GM19025 (cell line): ENCODE measurements around the gene OTC.

Experiments used
- ATAC-seq: cut with Tn5 transposase; IDR thresholded peaks from one replicate; pipeline ENCODE4 v1.9.1; 2021; ENCODE audit warnings: mild to moderate bottlenecking, low read depth, moderate library complexity; ENCODE audit not compliant: unreplicated experiment

The OTC gene

GRCh38 chrX:38352362-38352761 is at the start of gene OTC:
Gene OTC, plus strand, starts transcription at chrX:38352604. Its CDS starts 93 bp downstream, at chrX:38352697.
- no peak for ATAC-seq

DNA sequence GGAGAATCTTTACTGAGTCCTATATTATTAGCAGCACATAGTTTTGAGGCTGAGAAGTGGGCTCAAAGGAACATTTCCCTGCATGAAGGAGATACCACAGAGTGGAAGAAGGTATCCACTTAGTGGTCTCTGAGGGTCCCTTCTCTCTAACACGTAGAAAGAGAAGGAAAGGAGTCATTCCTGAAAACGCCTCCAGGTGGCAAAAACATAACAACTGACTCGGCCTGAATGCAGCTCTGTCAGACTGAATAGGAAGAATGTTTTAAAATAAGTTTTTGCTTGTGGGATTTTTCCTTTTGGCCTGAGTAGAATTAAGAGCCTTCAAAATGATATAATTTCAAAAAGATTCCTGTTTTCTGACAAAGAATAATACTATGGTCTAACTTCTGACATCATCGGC is 48.4 kb upstream of the OTC start:
- no peak for ATAC-seq

DNA sequence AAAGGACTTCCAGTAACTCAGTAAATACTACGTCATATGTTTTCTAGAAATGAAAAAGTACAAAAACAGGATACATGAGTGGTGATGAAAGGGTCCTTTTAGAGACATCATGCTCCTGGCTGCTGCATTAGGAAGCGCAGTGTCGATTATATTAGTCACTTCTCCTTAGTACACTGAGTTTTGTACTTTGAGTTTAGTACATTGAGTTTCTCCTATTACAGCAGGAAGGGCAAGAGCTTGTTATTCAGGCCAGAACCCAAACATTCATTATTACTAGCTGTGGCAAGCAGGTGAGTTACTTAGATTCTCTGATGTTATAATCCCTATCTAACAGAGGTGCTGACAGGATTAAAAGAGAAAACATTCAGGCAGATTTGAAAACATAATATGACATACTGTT is 46.4 kb upstream of the OTC start:
- no peak for ATAC-seq

GRCh38 chrX:38311743-38312142 is 40.7 kb upstream of the OTC start:
- no peak for ATAC-seq

DNA sequence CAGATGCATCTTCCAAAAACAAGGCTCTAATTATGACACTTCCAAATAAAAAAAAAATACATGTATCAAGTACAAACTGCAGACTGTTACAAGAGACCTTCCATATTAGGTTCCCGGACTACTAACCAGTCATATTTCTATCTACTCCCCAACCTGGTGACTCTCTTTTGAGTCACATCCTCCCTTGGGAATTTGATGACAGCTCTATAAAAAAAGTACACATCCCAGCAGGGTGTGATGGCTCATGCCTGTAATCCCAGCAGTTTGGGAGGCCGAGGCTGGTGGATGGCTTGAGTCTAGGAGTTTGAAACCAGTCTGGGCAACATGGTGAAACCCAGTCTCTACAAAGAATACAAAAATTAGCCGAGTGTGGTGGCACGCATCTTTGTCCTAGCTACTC is 40.0 kb upstream of the OTC start:
- no peak for ATAC-seq

GRCh38 chrX:38313190-38313589 is 39.2 kb upstream of the OTC start:
- no peak for ATAC-seq

DNA sequence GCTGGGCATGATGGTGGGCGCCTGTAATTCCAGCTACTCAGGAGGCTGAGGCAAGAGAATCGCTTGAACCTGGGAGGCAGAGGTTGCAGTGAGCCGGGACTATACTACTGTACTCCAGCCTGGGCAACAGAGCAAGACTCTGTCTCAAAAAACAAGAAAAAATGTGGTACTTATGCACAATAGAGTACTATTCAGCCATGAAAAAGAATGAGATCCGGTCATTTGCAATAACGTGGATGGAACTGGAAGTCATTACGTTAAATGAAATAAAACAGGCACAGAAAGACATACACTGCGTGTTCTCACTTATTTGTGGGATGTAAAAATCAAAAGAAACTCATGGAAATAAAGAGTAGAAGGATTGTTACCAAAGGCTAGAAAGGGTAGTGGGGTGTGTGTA is 37.2 kb upstream of the OTC start:
- ATAC-seq, result no peak

DNA sequence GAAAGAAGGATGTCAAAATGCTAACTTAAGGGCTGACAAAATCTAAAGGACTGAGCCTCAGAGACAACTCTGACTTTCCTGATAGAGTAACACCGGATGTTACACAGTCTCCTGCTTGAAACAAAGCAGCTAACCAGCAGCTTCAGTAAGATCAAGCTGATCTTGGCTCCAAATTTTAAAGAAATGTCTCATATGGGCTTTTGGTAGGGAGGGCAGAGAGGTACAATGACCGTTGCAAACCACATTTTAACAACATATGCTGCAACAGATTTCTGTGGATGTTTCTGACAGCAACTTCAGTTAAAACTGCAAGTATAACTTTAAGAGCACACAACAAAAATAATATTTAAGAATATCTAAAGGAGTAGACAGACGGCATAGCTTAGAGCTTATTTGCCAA is 34.2 kb upstream of the OTC start:
- ATAC-seq, result no peak

DNA sequence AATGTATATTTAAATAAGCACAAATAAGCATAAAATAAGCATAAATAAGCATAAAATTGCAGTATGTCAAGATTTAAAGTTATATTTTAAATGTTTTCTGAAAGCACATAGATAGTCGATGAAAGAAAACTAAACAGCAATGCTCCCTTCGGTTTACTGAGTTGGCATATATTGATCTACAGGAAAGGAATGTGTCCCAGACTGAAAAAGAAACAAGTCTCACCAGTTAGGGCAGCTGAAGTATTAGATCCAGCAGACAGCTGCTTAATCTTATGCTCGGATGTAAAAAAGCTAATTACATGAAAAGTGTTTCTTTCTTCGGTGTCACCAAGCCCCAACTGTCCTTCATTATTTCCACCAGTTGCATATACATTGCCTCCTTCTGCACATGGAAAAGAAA is 33.8 kb upstream of the OTC start:
- ATAC-seq, result no peak

- ATAC-seq, result no peak
These were observed 31.6 kb upstream of the OTC start for GRCh38 chrX:38320819-38321218.

DNA sequence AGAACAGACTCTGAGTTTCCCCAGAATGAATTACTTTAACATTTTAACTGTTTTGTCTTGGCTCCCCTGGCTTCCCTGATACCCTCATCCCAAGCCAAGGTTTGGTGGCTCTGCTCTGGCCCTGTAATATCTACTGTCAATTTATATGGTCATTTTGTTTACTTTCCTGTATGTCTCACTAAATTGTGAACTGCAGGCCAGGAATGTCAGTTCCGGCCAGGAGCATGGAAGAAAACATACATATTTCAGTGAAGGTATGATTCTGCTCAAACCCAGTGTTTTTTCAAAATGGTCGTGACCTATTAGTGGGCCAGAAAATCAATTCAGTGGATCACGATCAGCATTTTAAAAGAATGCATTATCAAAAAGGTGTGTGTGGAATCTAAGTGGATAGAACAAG is 26.3 kb upstream of the OTC start:
- ATAC-seq, result no peak

DNA sequence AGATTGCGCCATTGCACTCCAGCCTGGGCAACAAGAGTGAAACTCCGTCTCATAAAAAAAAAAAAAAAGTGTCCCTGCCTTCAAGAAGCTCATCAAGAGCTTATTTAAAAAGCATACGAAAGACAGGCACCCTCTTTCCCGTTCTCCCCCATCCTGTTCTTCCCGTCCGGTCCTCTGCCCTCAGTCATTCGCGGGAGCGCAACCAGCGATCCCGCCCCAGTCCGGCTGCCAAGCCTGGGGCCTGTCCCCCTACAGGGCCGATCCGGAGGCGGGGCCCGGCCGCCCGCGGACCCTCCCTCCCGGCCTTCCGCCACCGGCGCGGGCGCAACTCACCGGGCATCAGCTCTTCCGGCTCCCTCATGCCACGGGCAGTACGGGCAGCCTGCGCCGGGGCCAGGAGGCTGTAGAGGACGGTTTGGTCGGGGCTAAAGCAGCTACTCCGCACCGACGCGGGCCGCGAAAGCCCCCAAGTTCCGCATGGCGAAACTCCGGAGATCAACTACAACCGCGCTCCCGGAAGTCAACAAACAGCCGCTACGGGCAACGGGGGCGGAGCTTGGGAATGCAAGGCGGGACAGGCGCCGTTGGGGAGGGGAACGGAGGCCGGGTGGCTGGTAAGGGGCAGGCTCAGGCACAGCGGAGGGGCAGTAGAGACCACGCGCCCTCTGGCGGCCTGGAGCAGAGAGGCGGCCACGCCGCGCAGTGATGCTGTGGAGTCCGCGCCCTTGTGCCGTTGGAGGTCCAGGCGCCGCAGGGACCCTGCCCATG is 25.2 kb upstream of the OTC start, which contains the start of gene RPGR:
TSS of gene RPGR (minus strand) at position 503 of the 768 bp plus-strand sequence. CDS start at position 361, 142 bp downstream.
- ATAC-seq, result peak; percentile 93

- ATAC-seq, result no peak
These were observed 24.7 kb upstream of the OTC start for GRCh38 chrX:38327775-38328081.

DNA sequence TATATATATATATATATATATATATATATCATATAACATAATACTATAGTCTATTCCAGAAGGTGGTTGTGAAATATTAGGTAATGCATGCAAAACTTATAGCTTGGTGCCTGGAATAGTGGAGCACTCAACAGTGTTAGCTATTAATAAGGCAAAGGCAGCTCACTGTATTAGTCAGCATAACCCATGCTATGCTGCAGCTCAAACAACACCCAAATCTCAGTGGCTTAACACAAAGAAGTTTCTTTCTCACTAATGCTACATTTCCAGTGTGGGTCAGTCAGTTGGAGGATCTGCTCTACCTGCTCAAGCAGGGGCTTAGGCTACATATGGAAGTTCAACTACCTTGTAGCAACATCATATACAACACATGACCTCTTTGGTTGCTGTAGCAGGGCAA is 19.9 kb upstream of the OTC start:
- ATAC-seq, result peak; percentile 64

GRCh38 chrX:38335382-38335781 is 17.0 kb upstream of the OTC start:
- no peak for ATAC-seq

GRCh38 chrX:38336538-38337240 is 15.7 kb upstream of the OTC start:
- no peak for ATAC-seq

DNA sequence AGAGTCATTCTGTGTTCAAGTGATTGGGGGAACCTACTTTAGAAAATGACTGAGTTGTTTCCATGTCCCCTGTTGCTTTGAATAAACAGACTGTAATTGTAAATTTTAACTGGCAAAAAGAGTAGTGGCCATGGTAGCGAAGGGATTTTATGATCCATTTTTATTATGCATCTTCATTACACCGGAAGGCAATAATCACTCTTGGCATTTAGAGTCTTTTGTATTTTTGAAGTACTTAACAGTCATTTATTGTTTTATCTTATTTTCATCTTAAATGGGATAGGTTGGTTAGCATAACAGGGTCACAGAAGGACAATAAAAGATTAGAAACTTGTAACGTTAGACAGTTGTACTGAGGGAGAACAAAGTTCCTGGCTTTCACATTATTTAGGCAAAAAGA is 11.0 kb upstream of the OTC start:
- no peak for ATAC-seq

DNA sequence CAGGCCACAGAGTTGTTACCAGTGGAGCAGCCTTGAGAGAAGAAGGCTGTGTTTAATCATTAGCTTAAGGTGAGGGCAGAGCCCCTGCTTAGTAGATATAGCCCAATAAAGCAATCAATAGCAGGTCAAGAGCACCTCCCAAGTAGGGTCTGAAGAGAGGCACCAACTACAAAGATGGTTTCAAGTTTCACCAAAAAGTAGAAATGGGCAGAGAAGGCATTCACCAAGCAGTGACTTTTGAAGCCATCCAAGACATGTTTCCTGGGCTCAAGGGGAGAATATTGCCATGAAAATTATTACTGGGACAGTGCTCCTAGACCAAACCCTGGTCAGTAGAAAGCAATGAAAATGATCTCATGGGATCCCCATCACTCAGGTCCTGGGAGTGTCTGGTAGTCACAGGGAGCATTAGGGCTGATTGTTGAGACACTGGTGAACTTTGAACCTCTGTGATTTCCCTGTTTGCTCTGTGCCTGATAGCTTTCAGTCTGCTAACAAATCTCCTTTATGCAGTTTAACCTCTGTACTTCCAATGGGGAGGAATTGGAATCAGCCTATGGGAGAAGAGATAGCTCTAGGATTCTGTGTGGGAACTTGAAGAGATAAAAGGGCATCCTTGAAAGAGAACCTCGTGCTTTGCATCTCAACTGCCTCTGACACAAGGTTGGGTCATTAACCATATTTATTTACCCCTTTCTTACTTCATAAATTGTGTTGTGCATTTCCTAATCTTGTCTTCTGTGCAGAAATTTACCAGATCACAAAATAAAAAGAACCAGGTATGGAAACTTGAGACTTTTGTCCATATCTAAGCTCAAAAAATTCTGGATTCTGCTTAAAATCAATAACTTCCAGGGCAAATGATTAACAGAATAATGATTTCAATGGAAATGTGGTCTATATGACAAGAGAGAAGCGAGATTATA is 9.3 kb upstream of the OTC start:
- ATAC-seq, result no peak

DNA sequence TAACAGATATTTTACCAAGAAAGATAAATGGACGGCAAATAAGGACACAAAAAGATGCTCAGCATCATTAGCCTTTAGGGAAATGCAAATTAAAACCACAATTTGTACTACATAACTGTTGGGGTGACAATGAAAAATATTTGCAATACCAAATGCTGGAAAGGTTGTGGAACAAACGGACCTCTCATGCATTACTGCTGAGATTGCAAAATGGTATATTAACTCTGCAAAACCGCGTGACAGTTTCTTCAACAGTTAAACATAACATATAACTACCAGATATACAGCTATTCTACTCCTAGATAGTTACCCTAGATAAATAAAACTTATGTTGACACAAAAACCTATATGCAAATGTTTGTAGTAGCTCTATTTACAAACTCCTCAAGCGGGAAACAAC is 6.3 kb upstream of the OTC start:
- no peak for ATAC-seq

- no peak for ATAC-seq
These were observed 5.3 kb upstream of the OTC start for GRCh38 chrX:38347136-38347535.

- no peak for ATAC-seq
These were observed 1.1 kb upstream of the OTC start for GRCh38 chrX:38351346-38351745.
